Testis (tissue), 3 donors: Measurements from ENCODE around the gene FAT2. TPM values are rescaled to one million over a fixed set of nuclear protein-coding genes. Genes with fewer than 3 reads are reported as not detected.

ENCODE experiments used
- DNase-seq: peaks from one replicate; pipeline ENCODE4 v3.0.0-alpha.2; 2019
- H3K27ac ChIP-seq, 2 donors: fragments of 200-600 bp; sonication (generic); one replicate each; pipeline ENCODE4 v1.5.1; 2019
- H3K27me3 ChIP-seq: fragments of 200-600 bp; sonication (generic); one replicate; pipeline ENCODE4 v1.5.1; 2019
- H3K36me3 ChIP-seq: fragments of 200-600 bp; sonication (generic); one replicate; pipeline ENCODE4 v1.5.1; 2017; ENCODE audit warnings: low read depth; ENCODE audit errors: missing control alignments
- H3K4me1 ChIP-seq: fragments of 200-600 bp; sonication (generic); one replicate; pipeline ENCODE4 v1.5.1; 2019
- H3K4me3 ChIP-seq, 2 donors: fragments of 200-600 bp; sonication (generic); one replicate each; pipeline ENCODE4 v1.5.1; 2017 to 2019
- H3K9me3 ChIP-seq: fragments of 200-600 bp; sonication (generic); one replicate; pipeline ENCODE4 v1.5.1; 2017
- CTCF ChIP-seq, 3 experiments: fragments of 450-650 bp in 2 of 3; fragments of 200-600 bp in 1 of 3; sonication (generic) in 1 of 3; IDR thresholded peaks; one replicate each; pipeline ENCODE4 v1.5.1; 2016 to 2019; ENCODE audit warnings: antibody characterized with exemption in 3 of 3, mild to moderate bottlenecking in 2 of 3, moderate library complexity in 1 of 3
- POLR2A ChIP-seq: fragments of 450-650 bp; IDR thresholded peaks from one replicate; pipeline ENCODE4 v1.6.1; 2017; ENCODE audit warnings: antibody characterized with exemption, mild to moderate bottlenecking, moderate library complexity
- WGBS, 2 donors: methylation state at CpG; one replicate each; pipeline ENCODE4 v1.1.5; 2018; 5-methylcytosine and 5-hydroxymethylcytosine counted together
- intact Hi-C: fragments of 100-400 bp; cut with DNase I; formaldehyde crosslinking; loops from one replicate; pipeline ENCODE4 v1.15.1; 2023; ENCODE audit warnings: low total_unique reads
- polyA plus RNA-seq: library from polyadenylated mRNA; stranded (reverse); fragments of 350-450 nt; fragmentation: Illumina TruSeq; extraction: RNeasy Lipid Tissue Mini Kit (QIAGEN cat#74804); gene quantifications from one replicate; pipeline ENCODE4 v1.2.3, GENCODE V29; 2014; ENCODE audit warnings: low read depth, low replicate concordance; ENCODE audit not compliant: insufficient read depth
- total RNA-seq, 2 donors: library from RNA; depleted of rRNA; stranded (reverse); fragments of >200 nt; gene quantifications; one replicate each; pipeline ENCODE4 v1.2.3, GENCODE V29; 2016

FAT2 gene
- total and polyA plus RNA-seq, 3 donors from 2014 or later: 10.3 to 21.8 (median 18.0) TPM

- Histone ChIP-seq H3K36me3 (no peaks in the 10 kb centered on the region), H3K27me3 (no peaks in the 10 kb centered on the region), H3K4me3 (no peak overlapping the region), H3K4me1 (no peaks in the 10 kb centered on the region), H3K27ac (no peak overlapping the region), H3K9me3 (no peaks in the 10 kb centered on the region)
- DNase-seq: no peak
- intact Hi-C loops: no loop called here
- no peak for TF ChIP-seq POLR2A
- TF ChIP-seq CTCF (IDR thresholded peaks at IDR 0.05): no peak
- 83 to 88% methylated on average over 6 of the region's 6 CpGs for WGBS, 2 donors
Measured at GRCh38 chr5:151557951-151558350, 33.2 kb downstream of the FAT2 start.

- Histone ChIP-seq H3K9me3 (no peaks in the 10 kb centered on the region), H3K36me3 (no peaks in the 10 kb centered on the region), H3K4me3 (no peak overlapping the region), H3K4me1 (no peaks in the 10 kb centered on the region), H3K27me3 (no peaks in the 10 kb centered on the region), H3K27ac (no peak overlapping the region)
- WGBS, 2 donors: 85 to 89% methylated on average over 1 of the region's 1 CpG
- intact Hi-C loops: no loop called here
- TF ChIP-seq POLR2A: no peak
- no peak for TF ChIP-seq CTCF (IDR thresholded peaks at IDR 0.05)
- DNase-seq: no peak
Measured at GRCh38 chr5:151557466-151557865, 33.7 kb downstream of the FAT2 start.

- intact Hi-C loops: no loop called here
- DNase-seq: no peak
- WGBS, 2 donors: 67 to 73% methylated on average over 6 of the region's 6 CpGs
Measured at GRCh38 chr5:151556806-151557205, 34.3 kb downstream of the FAT2 start.

GRCh38 chr5:151555760-151556576 is 35.2 kb downstream of the FAT2 start:
- H3K36me3 ChIP-seq: no peaks in the 10 kb centered on the region
- H3K27me3 ChIP-seq: no peaks in the 10 kb centered on the region
- no peaks in the 10 kb centered on the region for H3K4me1 ChIP-seq
- H3K27ac ChIP-seq: no peak overlapping the region
- H3K4me3 ChIP-seq: no peak overlapping the region
- intact Hi-C loops: no loop called here
- 86 to 88% methylated on average over 4 of the region's 4 CpGs for WGBS, 2 donors
- no peaks in the 10 kb centered on the region for H3K9me3 ChIP-seq
- DNase-seq: no peak
- no peak for TF ChIP-seq CTCF (IDR thresholded peaks at IDR 0.05)
- TF ChIP-seq POLR2A: no peak

More at GRCh38 chr5:151556806-151557205, 34.3 kb downstream of the FAT2 start:
- H3K4me1 ChIP-seq: no peaks in the 10 kb centered on the region
- TF ChIP-seq POLR2A (no peak), CTCF (IDR thresholded peaks at IDR 0.05) (no peak)
- no peak overlapping the region for H3K27ac ChIP-seq
- no peaks in the 10 kb centered on the region for H3K9me3 ChIP-seq
- no peak overlapping the region for H3K4me3 ChIP-seq
- no peaks in the 10 kb centered on the region for H3K36me3 ChIP-seq
- H3K27me3 ChIP-seq: no peaks in the 10 kb centered on the region

- no peaks in the 10 kb centered on the region for H3K4me1 ChIP-seq
- DNase-seq: no peak
- H3K27me3 ChIP-seq: no peaks in the 10 kb centered on the region
- no peaks in the 10 kb centered on the region for H3K9me3 ChIP-seq
- WGBS, 2 donors: 72 to 73% methylated on average over 5 of the region's 5 CpGs
- no peaks in the 10 kb centered on the region for H3K36me3 ChIP-seq
- no peak overlapping the region for H3K27ac ChIP-seq
- intact Hi-C loops: no loop called here
- no peak overlapping the region for H3K4me3 ChIP-seq
- TF ChIP-seq CTCF (IDR thresholded peaks at IDR 0.05): no peak
Measured at GRCh38 chr5:151553695-151554094, 37.4 kb downstream of the FAT2 start.
